ENCODE results near the gene ACSL6.

GRCh38 chr5:132024789-132025402 is 13.4 kb upstream of the ACSL6 start:
- no peak for TF ChIP-seq KLF17 (tag by site-specific recombination; IDR thresholded peaks at IDR 0.05)
- no peak for TF ChIP-seq RBAK (tag by site-specific recombination; IDR thresholded peaks at IDR 0.05)

Data from HEK293 (cell line).